ENCODE results near the gene RPRD1A.

GRCh38 chr18:36009214-36009613 lies 58.1 kb downstream of the RPRD1A start:
- TF ChIP-seq ELK1 (IDR thresholded peaks at IDR 0.05; ENCODE audit: borderline replicate concordance, low read depth, low read length) (no peak), POLR2A (IDR thresholded peaks at IDR 0.05; ENCODE audit: low read depth, low read length) (no peak)

Data from IMR-90 (cell line).